Neuronal stem cell (in vitro differentiated cells): Measurements from ENCODE around the gene CHST13.

Experiments
- DNase-seq: peaks from one replicate; pipeline ENCODE4 v3.0.0-alpha.2; 2013; ENCODE audit warnings: low spot score
- H2AFZ ChIP-seq: one replicate; pipeline ENCODE4 v1.6.1; 2013; ENCODE audit warnings: mild to moderate bottlenecking, low read length, inconsistent platforms
- H2AK5ac ChIP-seq: 2 replicates; pipeline ENCODE4 v1.6.1; 2013; ENCODE audit warnings: low read depth, mild to moderate bottlenecking, inconsistent platforms, low read length, moderate library complexity, mixed read lengths
- H2BK120ac ChIP-seq: 2 replicates; pipeline ENCODE4 v1.6.1; 2013; ENCODE audit warnings: low read depth, mild to moderate bottlenecking, inconsistent platforms, low read length, moderate library complexity, mixed read lengths
- H2BK12ac ChIP-seq: one replicate; pipeline ENCODE4 v1.6.1; 2013; ENCODE audit warnings: low read length, inconsistent platforms
- H2BK15ac ChIP-seq: 2 replicates; pipeline ENCODE4 v1.6.1; 2013; ENCODE audit warnings: mild to moderate bottlenecking, low read length, inconsistent platforms, mixed read lengths
- H2BK5ac ChIP-seq: one replicate; pipeline ENCODE4 v1.6.1; 2013; ENCODE audit warnings: inconsistent platforms, mild to moderate bottlenecking, low read length, moderate library complexity
- H3K14ac ChIP-seq: one replicate; pipeline ENCODE4 v1.6.1; 2013; ENCODE audit warnings: low read length, inconsistent platforms
- H3K18ac ChIP-seq: 2 replicates; pipeline ENCODE4 v1.6.1; 2013; ENCODE audit warnings: low read length, inconsistent platforms
- H3K23ac ChIP-seq: 2 replicates; pipeline ENCODE4 v1.6.1; 2013; ENCODE audit warnings: low read depth, mild to moderate bottlenecking, mixed read lengths, low read length, inconsistent platforms; ENCODE audit not compliant: poor library complexity
- H3K27ac ChIP-seq: replicated peaks from 3 replicates; pipeline ENCODE4 v1.5.1; 2013; ENCODE audit warnings: low read length, inconsistent platforms
- H3K27me3 ChIP-seq, 3 experiments: 2 replicates each; pipeline ENCODE4 v1.6.1; 2013; ENCODE audit warnings: low read length in 3 of 3, mild to moderate bottlenecking in 2 of 3, inconsistent platforms in 1 of 3, low read depth in 1 of 3, mixed read lengths in 1 of 3, moderate library complexity in 1 of 3; ENCODE audit not compliant: control insufficient read depth in 3 of 3, insufficient read depth in 3 of 3
- H3K36me3 ChIP-seq, 2 donors: replicated peaks in 1 of 2; 2 replicates each; pipeline ENCODE4 v1.6.1; 2013; ENCODE audit warnings: low read length in 2 of 2; ENCODE audit not compliant: control insufficient read depth in 2 of 2, insufficient read depth in 2 of 2
- H3K4ac ChIP-seq: 2 replicates; pipeline ENCODE4 v1.6.1; 2013; ENCODE audit warnings: inconsistent platforms, mild to moderate bottlenecking, low read length, moderate library complexity
- H3K4me1 ChIP-seq, 2 donors: 1 replicate in 1 of 2; 2 replicates in 1 of 2; pipeline ENCODE4 v1.6.1; 2013; ENCODE audit warnings: low read length in 2 of 2, low read depth in 1 of 2; ENCODE audit not compliant: control insufficient read depth in 2 of 2, insufficient read depth in 1 of 2
- H3K4me2 ChIP-seq: one replicate; pipeline ENCODE4 v1.6.1; 2013; ENCODE audit warnings: mild to moderate bottlenecking, low read length, inconsistent platforms; ENCODE audit not compliant: insufficient read depth, poor library complexity, severe bottlenecking
- H3K4me3 ChIP-seq, 2 donors: 2 replicates each; pipeline ENCODE4 v1.5.1; 2013; ENCODE audit warnings: low read length in 2 of 2, mild to moderate bottlenecking in 2 of 2, inconsistent platforms in 1 of 2, moderate library complexity in 1 of 2
- H3K79me1 ChIP-seq: one replicate; pipeline ENCODE4 v1.6.1; 2013; ENCODE audit warnings: low read depth, mild to moderate bottlenecking, inconsistent platforms, low read length, moderate library complexity
- H3K9ac ChIP-seq: one replicate; pipeline ENCODE4 v1.6.1; 2013; ENCODE audit warnings: mild to moderate bottlenecking, low read depth, low read length, inconsistent platforms; ENCODE audit not compliant: poor library complexity
- H3K9me3 ChIP-seq, 2 donors: replicated peaks in 1 of 2; 2 replicates each; pipeline versions ENCODE3 to v1.6.1; 2013; ENCODE audit warnings: low read length in 2 of 2, mild to moderate bottlenecking in 2 of 2, inconsistent platforms in 1 of 2, low read depth in 1 of 2, mixed read lengths in 1 of 2, moderate library complexity in 1 of 2; ENCODE audit not compliant: control insufficient read depth in 2 of 2, insufficient read depth in 1 of 2
- H4K8ac ChIP-seq: one replicate; pipeline ENCODE4 v1.6.1; 2013; ENCODE audit warnings: low read depth, mild to moderate bottlenecking, inconsistent platforms, low read length, moderate library complexity
- H4K91ac ChIP-seq: one replicate; pipeline ENCODE4 v1.6.1; 2013; ENCODE audit warnings: low read length, low read depth, mild to moderate bottlenecking, inconsistent platforms; ENCODE audit not compliant: poor library complexity
- whole genome bisulfite sequencing, 2 donors: extraction: QIAGEN DNeasy Blood & Tissue Kit; methylation state at CpG; one replicate each; pipeline ENCODE4 v1.1.7; 2013; ENCODE audit warnings: missing lambda C conversion rate in 2 of 2, mixed read lengths in 1 of 2; ENCODE audit not compliant: insufficient read length in 2 of 2, insufficient replicate concordance in 1 of 2; ENCODE audit errors: extremely low coverage in 2 of 2; 5-methylcytosine and 5-hydroxymethylcytosine counted together

The CHST13 gene

DNA sequence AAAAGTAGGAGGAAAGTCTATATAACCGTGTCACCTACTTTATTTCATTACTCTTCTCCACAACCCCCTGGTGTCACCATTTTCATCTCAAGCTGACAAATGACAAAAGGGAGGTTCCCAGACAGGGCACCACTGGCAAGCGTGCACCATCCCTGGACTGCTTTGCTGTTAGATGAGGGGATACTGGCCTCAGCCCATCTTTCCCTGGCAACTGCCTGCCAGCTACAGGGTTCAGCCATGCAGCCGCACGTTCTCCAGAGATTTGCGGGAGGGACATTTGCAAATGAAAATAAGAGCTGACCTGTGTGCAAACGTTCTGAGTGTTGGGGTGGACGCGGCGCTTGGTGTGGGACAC, 7.0 kb upstream of the CHST13 start:
- Histone ChIP-seq H3K36me3 (no peaks in the 10 kb centered on the region), H4K91ac (no peak overlapping the region), H3K9ac (no peak overlapping the region), H4K8ac (no peak overlapping the region), H3K14ac (no peak overlapping the region), H3K23ac (no peak overlapping the region), H2BK120ac (no peak overlapping the region), H3K27ac (no peak overlapping the region), H2AFZ (no peak overlapping the region), H3K9me3 (no peaks in the 10 kb centered on the region), H3K27me3 (peaks cover 0 to 50% (median 0%) of the 10 kb centered on the region in 3 experiments), H3K79me1 (no peaks in the 10 kb centered on the region), H2BK5ac (peak overlapping the region; percentile 59), H3K4me1 (peaks cover 4 to 17% of the 10 kb centered on the region in 2 donors), H2BK15ac (peak overlapping the region; percentile 68), H2AK5ac (peak overlapping the region; percentile 44), H3K4me3 (no peak overlapping the region), H3K4ac (no peak overlapping the region), H3K4me2 (no peak overlapping the region), H3K18ac (peak overlapping the region; percentile 81), H2BK12ac (peak overlapping the region; percentile 58)
- WGBS, 2 donors: no CpG with 5 or more reads among the region's 9 CpGs
- no peak for DNase-seq

GRCh38 chr3:126517291-126517951, 6.5 kb upstream of the CHST13 start, which contains the start of gene UROC1:
TSS of gene UROC1 (minus strand) at chr3:126517773. CDS start at chr3:126517719, 54 bp downstream.
- Histone ChIP-seq H3K36me3 (no peaks in the 10 kb centered on the region), H3K4me1 (peaks cover 4 to 15% of the 10 kb centered on the region in 2 donors), H2BK12ac (peak within 1 kb of the TSS; percentile 58), H3K27ac (no peak within 1 kb of the TSS), H4K91ac (no peak within 1 kb of the TSS), H3K4me3 (no peak within 1 kb of the TSS), H2BK120ac (peak within 1 kb of the TSS; percentile 53), H3K27me3 (peaks cover 0 to 48% (median under 1%) of the 10 kb centered on the region in 3 experiments), H3K23ac (peak within 1 kb of the TSS; percentile 69), H2BK5ac (peak within 1 kb of the TSS; percentile 59), H3K18ac (peak within 1 kb of the TSS; percentile 81), H2BK15ac (peak within 1 kb of the TSS; percentile 68), H3K14ac (peak within 1 kb of the TSS; percentile 23), H3K9ac (no peak within 1 kb of the TSS), H2AK5ac (peak within 1 kb of the TSS; percentile 44), H2AFZ (no peak within 1 kb of the TSS), H3K4me2 (no peak within 1 kb of the TSS), H3K4ac (peak within 1 kb of the TSS; percentile 45), H3K79me1 (no peaks in the 10 kb centered on the region), H4K8ac (no peak within 1 kb of the TSS), H3K9me3 (no peaks in the 10 kb centered on the region)
- no peak for DNase-seq
- WGBS, 2 donors: no CpG with 5 or more reads among the region's 16 CpGs

DNA sequence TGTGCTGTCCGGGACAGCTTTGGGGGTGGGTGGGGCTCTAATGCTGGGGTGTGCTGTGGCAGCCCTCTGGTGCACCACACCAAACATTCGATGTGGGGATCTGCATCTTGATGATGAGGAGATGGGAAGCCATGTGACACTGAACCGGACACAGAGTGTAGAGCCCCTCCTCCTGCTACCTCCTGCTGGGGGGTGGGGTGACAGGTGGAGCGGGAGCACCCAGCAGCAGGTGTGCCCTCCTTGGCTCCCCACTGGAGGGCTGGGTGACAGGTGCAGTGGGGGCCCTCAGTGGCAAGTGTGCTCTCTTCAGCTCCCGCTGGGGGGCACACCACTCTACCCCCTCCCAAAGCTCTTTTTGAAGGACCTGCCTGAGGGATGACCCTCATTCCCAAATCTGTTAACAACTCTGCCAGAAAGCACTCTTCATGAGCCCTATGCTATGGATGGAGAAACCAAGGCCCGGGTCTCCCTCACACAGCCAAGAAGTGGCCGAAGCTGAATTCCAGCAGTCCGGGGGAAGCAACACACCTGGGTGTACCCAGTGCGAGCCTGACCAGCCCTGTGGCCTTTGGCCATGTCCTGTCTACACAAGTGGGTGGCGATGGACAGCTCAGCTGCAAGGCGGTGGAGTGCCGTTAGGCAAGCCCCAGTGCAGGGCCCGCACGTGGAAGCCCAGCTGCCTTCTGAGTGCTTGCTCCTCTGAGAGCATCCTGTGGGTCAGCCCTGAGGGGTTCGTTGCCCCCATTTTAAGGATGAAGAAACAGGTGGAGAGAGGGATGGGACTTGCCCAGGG, 5.8 kb upstream of the CHST13 start:
- Histone ChIP-seq H3K18ac (peak overlapping the region; percentile 72), H3K27ac (no peak overlapping the region), H3K4me3 (no peak overlapping the region), H2AK5ac (peak overlapping the region; percentile 44), H3K9ac (no peak overlapping the region), H2AFZ (no peak overlapping the region), H2BK5ac (peak overlapping the region; percentile 59), H4K91ac (no peak overlapping the region), H3K4me1 (peaks cover 4 to 15% of the 10 kb centered on the region in 2 donors), H4K8ac (no peak overlapping the region), H3K36me3 (no peaks in the 10 kb centered on the region), H3K23ac (peak overlapping the region; percentile 69), H2BK12ac (no peak overlapping the region), H3K27me3 (peaks cover 0 to 48% (median 7%) of the 10 kb centered on the region in 3 experiments), H3K79me1 (no peaks in the 10 kb centered on the region), H3K9me3 (no peaks in the 10 kb centered on the region), H3K4me2 (no peak overlapping the region), H3K4ac (peak overlapping the region; percentile 45), H3K14ac (no peak overlapping the region), H2BK15ac (no peak overlapping the region), H2BK120ac (peak overlapping the region; percentile 53)
- no peak for DNase-seq
- no CpG with 5 or more reads among the region's 15 CpGs for WGBS, 2 donors

DNA sequence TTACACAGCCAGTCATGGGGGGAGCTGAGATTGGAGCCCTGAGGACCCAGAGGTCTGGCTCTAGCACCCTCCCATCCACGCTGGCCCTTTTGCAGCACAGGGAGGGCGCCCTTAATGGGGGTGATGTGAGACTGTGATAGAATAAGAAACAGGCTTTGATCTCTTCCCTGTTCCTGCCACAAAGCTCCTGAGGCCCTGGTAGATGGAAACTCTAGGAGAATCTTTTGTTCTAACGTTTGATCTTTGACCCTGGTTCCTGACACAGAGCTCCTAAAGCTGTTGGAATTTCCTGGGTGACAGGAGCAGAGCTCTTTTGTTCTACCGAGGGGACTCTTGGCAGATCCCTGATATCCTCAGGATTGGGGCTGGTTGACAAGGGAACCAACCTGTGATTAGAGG, 5.2 kb upstream of the CHST13 start:
- Histone ChIP-seq H4K8ac (no peak overlapping the region), H2AK5ac (no peak overlapping the region), H3K27me3 (peaks cover 0 to 48% (median 13%) of the 10 kb centered on the region in 3 experiments), H3K14ac (no peak overlapping the region), H3K36me3 (no peaks in the 10 kb centered on the region), H3K4me1 (peaks cover 4 to 18% of the 10 kb centered on the region in 2 donors), H2BK120ac (no peak overlapping the region), H2BK5ac (no peak overlapping the region), H3K4ac (no peak overlapping the region), H3K18ac (peak overlapping the region; percentile 5), H3K27ac (no peak overlapping the region), H3K23ac (no peak overlapping the region), H4K91ac (no peak overlapping the region), H3K9me3 (no peaks in the 10 kb centered on the region), H2BK12ac (no peak overlapping the region), H3K4me3 (no peak overlapping the region), H2BK15ac (no peak overlapping the region), H3K9ac (no peak overlapping the region), H3K79me1 (peaks cover 2% of the 10 kb centered on the region), H3K4me2 (no peak overlapping the region), H2AFZ (no peak overlapping the region)
- no CpG with 5 or more reads among the region's 4 CpGs for WGBS, 2 donors
- DNase-seq: peak; percentile 52
